Immature natural killer cell (primary cell): Measurements from ENCODE around the gene CPAMD8. TPM values are rescaled to one million over a fixed set of nuclear protein-coding genes. Genes with fewer than 3 reads are reported as not detected.

Experiments used
- DNase-seq, 3 donors: peaks; one replicate each; pipeline ENCODE4 v3.0.0; 2022; ENCODE audit warnings: mixed read lengths in 1 of 3
- H3K27ac Mint-ChIP-seq, 6 donors: one replicate each; pipeline ENCODE4 v1.8.0; 2020; ENCODE audit warnings: mixed read lengths in 6 of 6, mild to moderate bottlenecking in 5 of 6, inconsistent platforms in 4 of 6, moderate library complexity in 3 of 6
- H3K27me3 Mint-ChIP-seq, 3 donors: one replicate each; pipeline ENCODE4 v1.8.0; 2020 to 2021; ENCODE audit warnings: low read depth in 3 of 3, mild to moderate bottlenecking in 3 of 3, mixed read lengths in 3 of 3, moderate library complexity in 3 of 3, inconsistent platforms in 1 of 3
- H3K36me3 Mint-ChIP-seq, 3 donors: one replicate each; pipeline ENCODE4 v1.8.0; 2020; ENCODE audit warnings: mixed read lengths in 3 of 3, inconsistent platforms in 2 of 3, mild to moderate bottlenecking in 2 of 3
- H3K4me1 Mint-ChIP-seq, 2 donors: one replicate each; pipeline ENCODE4 v1.8.0; 2020; ENCODE audit warnings: inconsistent platforms in 2 of 2, mild to moderate bottlenecking in 2 of 2, mixed read lengths in 2 of 2, moderate library complexity in 1 of 2
- H3K4me3 Mint-ChIP-seq, 5 donors: one replicate each; pipeline ENCODE4 v1.8.0; 2020; ENCODE audit warnings: mild to moderate bottlenecking in 5 of 5, mixed read lengths in 5 of 5, inconsistent platforms in 3 of 5, moderate library complexity in 3 of 5
- H3K9me3 Mint-ChIP-seq, 6 donors: one replicate each; pipeline ENCODE4 v1.8.0; 2020; ENCODE audit warnings: mild to moderate bottlenecking in 6 of 6, mixed read lengths in 6 of 6, inconsistent platforms in 4 of 6, moderate library complexity in 3 of 6
- polyA plus RNA-seq, 3 donors: library from polyadenylated mRNA; unstranded; fragments of 300-500 nt; fragmentation: Illumina TruSeq; gene quantifications; one replicate each; pipeline ENCODE4 v1.2.3, GENCODE V29; 2021

Gene CPAMD8
- polyA plus RNA-seq, result 1 to 10 TPM; 1.3 to 2.1 (median 1.4) TPM

DNA sequence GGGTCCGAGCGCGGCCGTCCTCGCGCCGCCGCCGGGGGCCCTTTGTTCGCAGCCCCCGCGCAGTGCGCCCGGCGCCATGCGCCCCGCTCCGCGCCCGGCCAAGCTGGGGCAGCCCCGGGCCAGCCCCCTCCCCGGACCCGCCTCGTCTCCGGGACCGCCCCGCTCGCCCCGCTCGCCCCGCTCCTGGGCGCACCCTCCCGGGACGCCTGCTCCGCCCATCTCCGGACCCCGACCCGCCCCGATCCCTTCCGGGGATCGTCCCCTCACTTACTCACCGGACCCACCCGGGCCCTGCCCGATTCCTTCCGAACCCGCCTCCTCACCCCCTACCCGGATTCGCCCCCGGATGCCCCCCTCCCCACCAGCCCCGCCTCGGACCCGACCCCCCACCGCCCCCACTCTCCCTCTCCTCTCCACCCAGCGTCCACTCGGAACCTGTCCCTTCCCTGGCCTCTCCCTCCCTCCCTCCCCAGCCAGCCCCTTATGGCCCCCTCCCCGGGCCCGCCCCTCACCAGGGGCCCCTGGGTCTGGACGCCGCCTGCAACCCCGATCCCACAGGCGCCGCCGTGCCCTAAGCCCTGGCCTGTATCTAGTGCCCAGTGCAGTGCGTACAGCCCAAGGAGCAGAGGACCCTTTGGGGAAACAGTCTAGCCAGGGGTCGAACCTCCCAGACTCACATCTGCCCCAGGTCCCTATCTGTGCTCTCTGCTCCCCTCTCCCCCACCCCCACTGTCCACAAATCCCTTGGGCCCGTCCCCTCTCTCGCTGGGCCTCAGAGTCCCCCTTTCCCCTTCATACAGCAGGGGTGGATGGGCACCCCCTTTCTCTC, at the start of gene CPAMD8:
CPAMD8 (minus strand) TSS at position 105 of the 829 bp plus-strand sequence. CDS start 168 bp downstream, outside the sequence.
- Mint-ChIP-seq H3K36me3 (peaks cover 4 to 14% (median 7%) of the 10 kb centered on the region in 3 donors), H3K27me3 (peaks cover 13 to 31% (median 21%) of the 10 kb centered on the region in 3 donors), H3K9me3 (peaks cover 6 to 27% (median 15%) of the 10 kb centered on the region in 6 donors), H3K4me1 (peaks cover 9 to 10% of the 10 kb centered on the region in 2 donors), H3K27ac (no peak within 1 kb of the TSS), H3K4me3 (peak within 1 kb of the TSS; percentile 1 to 52 (median 39))
- DNase-seq, result no peak

DNA sequence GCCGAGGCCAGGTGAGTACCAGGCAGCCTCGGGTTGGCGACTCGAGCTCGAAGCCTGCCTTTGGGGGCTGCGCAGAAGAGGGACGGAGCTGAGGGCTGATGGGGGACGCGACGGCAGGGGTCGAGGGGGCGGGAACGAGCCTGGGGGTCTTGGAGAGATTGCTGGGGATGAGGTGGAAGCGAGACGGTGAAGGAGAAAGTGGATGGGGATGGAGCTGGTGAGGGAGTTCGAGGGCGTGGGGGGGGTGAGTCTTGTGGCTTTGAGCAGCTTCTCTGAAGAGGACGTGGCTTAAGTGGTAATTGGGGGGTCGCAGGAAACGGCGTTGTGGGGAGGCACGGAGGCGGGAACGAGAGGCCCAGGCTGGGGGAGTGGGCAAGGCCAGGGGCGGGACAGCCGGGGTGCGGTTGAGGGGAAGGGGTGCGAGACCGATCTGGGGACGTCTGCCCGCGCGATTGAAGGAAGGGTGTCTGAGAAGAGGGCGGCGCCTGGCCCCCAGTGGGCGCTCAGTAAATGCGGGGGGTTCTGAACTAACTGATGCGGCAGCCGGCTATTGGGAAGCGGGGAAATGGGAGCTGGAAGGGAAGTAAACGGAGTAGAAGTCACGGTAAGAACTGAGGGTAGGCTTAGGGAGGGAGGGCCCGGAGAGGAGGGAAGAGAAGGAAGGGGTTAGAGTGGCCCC, 49.4 kb upstream of the CPAMD8 start:
- peaks cover 61 to 68% of the 10 kb centered on the region in 2 donors for H3K4me1 Mint-ChIP-seq
- H3K27ac Mint-ChIP-seq, result peak overlapping the region; percentile 91 to 100 (median 98)
- H3K27me3 Mint-ChIP-seq, result peaks cover 5 to 24% (median 18%) of the 10 kb centered on the region in 3 donors
- H3K9me3 Mint-ChIP-seq, result no peaks in the 10 kb centered on the region
- peak; percentile 86 to 87 (median 87) for DNase-seq
- peaks cover 0 to 6% (median 3%) of the 10 kb centered on the region in 3 donors for H3K36me3 Mint-ChIP-seq
- peak overlapping the region; percentile 96 to 100 (median 99) for H3K4me3 Mint-ChIP-seq

DNA sequence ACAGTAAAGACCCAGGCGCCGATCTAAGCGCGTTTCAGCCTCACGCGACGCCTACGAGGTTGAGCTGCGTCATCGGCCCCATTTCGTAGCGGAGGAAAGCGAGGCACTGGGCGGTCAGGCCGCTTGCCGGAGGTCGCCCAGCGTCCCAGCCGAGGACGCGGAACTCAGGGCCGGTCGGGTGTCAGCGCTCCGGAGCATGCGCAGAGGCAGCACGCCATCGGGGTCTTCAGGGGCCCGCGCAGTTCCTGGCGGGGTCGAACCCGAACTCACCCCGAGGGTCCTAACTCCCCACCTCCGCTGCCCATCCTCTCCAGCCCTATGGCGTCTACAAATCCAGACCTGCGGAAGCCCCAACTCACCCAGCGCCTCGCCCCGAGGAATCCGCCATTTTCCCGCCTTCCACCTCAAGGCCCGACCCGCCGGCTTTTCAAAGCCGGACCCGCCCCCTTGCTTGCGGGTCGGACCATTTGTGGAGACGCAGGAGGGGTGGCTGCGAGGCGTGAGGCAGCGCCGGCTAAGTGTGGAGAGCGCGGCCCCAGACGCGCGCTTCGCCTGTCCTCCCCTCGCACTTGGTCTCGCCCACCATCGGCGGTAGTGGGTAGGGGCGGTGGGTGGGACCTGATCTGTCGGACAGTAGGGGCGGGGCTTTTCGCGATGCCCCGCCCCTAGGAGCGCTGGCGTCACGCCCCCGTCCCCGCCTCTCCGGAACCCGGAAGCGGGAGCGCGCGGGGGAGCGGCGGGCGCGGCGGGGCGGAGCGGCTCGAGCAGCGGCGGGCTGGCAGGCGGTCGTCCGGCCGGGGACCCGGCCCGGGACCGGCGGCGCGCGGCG, 48.6 kb upstream of the CPAMD8 start, which contains the start of the genes HAUS8 and MYO9B:
HAUS8 (minus strand) TSS at position 418 of the 829 bp plus-strand sequence; CDS start at position 388, 30 bp downstream.
MYO9B (plus strand) TSS at position 743 of the 829 bp plus-strand sequence. CDS start 25,941 bp downstream, outside the sequence.
- H3K27me3 Mint-ChIP-seq, result peaks cover 5 to 22% (median 18%) of the 10 kb centered on the region in 3 donors
- peak within 1 kb of the TSS; percentile 96 to 100 (median 99) for H3K27ac Mint-ChIP-seq
- no peaks in the 10 kb centered on the region for H3K9me3 Mint-ChIP-seq
- H3K4me1 Mint-ChIP-seq, result peaks cover 56 to 65% of the 10 kb centered on the region in 2 donors
- H3K36me3 Mint-ChIP-seq, result peaks cover 0 to 14% (median 4%) of the 10 kb centered on the region in 3 donors
- DNase-seq, result peak; percentile 100
- H3K4me3 Mint-ChIP-seq, result peak within 1 kb of the TSS; percentile 96 to 100 (median 99)

DNA sequence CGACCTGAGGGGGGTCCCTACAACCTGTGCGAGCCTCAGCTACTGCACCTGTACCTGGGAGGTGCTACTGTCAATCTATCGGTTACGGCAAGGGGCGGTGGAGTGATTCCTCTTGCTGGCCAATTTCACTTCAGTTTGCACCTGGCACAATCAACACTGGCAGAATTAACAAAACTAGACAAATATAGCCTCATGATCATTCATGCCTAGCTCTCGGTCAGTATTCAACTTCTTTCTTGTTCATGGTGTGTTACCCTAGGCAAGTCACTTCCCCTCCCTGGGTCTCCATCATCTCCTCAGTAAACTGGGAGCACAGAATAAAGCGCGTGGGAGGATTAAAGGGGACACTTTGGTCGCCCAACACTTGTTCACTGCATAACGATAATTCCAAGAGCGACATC, 48.0 kb upstream of the CPAMD8 start:
- Mint-ChIP-seq H3K27me3 (peaks cover 5 to 22% (median 18%) of the 10 kb centered on the region in 3 donors), H3K4me1 (peaks cover 50 to 58% of the 10 kb centered on the region in 2 donors), H3K36me3 (peaks cover 0 to 14% (median 4%) of the 10 kb centered on the region in 3 donors), H3K27ac (peak overlapping the region; percentile 96 to 99 (median 98)), H3K9me3 (no peaks in the 10 kb centered on the region), H3K4me3 (peak overlapping the region; percentile 89 to 99 (median 94))
- DNase-seq, result no peak

DNA sequence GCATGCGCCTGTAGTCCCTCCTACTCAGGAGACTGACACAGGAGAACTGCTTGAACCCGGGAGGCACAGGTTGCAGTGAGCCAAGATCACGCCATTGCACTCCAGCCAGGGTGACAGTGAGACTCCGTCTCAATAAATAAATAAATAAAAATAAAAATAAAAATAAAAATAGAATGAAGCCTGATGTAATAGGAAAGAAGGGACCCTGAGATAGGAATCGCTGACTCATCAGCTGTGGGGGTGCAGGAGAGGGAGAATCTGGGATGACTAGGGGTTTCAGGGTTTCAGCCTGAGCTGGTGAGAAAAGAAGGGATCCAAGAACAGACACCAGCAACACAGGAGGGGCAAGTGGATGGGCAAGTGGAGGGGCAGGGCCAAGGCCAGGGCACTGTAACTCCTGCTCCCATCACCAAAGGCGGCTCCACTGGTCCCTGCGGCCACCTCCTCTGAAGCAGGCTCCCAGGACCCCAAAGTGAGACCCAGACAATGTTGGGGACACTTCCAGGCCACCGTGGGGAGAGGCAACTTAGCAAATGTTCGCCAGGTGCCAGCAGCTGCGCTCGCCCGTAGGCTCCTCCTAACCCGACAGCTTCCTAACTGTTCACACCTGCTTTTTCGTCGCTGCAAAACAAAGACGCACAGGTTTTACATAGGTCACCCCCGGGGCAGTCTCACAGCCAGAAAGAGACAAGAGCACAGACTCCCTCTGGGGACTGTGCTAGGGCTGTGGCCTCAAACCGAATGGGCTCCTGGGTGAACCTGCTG, 47.4 kb upstream of the CPAMD8 start:
- Mint-ChIP-seq H3K27ac (peak overlapping the region; percentile 96 to 99 (median 98)), H3K36me3 (peaks cover 0 to 14% (median 5%) of the 10 kb centered on the region in 3 donors), H3K4me1 (peaks cover 45 to 53% of the 10 kb centered on the region in 2 donors), H3K27me3 (peaks cover 5 to 21% (median 18%) of the 10 kb centered on the region in 3 donors), H3K4me3 (peak overlapping the region; percentile 89 to 99 (median 94)), H3K9me3 (no peaks in the 10 kb centered on the region)
- no peak for DNase-seq

DNA sequence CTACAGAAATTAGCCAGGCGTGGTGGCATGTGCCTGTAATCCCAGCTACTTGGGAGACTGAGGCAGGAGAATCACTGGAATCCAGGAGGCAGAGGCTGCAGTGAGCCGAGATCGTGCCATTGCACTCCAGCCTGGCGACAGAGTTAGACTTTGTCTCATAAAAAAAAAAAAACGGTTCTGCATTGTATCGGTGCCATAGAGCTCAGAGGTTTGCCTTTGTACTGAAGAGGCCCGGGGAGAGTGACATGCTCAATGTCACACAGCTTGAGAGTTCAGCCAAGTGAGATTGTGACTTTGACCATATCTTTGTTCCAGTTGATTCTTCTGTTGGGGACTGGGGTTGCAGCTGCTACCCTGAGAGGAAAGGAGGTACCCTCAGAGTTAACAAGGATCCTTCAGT, 44.3 kb upstream of the CPAMD8 start:
- Mint-ChIP-seq H3K27me3 (peaks cover 1 to 15% (median 7%) of the 10 kb centered on the region in 3 donors), H3K4me3 (no peak overlapping the region), H3K27ac (no peak overlapping the region), H3K4me1 (peaks cover 22 to 35% of the 10 kb centered on the region in 2 donors), H3K36me3 (peaks cover 7 to 28% (median 16%) of the 10 kb centered on the region in 3 donors), H3K9me3 (no peaks in the 10 kb centered on the region)
- no peak for DNase-seq

DNA sequence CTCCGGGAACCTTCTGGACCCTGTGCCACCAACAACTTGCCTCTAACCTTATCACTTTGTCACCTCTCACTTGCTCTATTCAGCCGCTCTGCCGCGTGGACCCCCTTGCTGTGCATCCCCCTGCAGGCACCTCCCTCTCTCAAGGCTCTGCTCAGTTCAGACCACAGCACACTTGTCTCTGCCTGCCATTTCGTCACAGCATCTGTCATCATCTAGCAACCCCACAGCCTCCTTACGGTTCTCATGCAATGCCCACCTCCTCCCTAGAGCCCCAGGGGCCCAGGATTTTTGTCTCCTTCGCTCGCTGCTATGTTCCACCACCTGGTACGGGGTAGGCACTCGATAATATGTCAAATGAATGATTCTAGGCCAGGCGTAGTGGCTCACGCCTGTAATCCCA, 43.8 kb upstream of the CPAMD8 start:
- Mint-ChIP-seq H3K4me1 (peaks cover 26 to 36% of the 10 kb centered on the region in 2 donors), H3K27ac (peak overlapping the region in 1 of 6 donors; percentile 51), H3K27me3 (peaks cover 0 to 12% (median 4%) of the 10 kb centered on the region in 3 donors), H3K36me3 (peaks cover 7 to 28% (median 16%) of the 10 kb centered on the region in 3 donors), H3K4me3 (no peak overlapping the region), H3K9me3 (no peaks in the 10 kb centered on the region)
- no peak for DNase-seq

DNA sequence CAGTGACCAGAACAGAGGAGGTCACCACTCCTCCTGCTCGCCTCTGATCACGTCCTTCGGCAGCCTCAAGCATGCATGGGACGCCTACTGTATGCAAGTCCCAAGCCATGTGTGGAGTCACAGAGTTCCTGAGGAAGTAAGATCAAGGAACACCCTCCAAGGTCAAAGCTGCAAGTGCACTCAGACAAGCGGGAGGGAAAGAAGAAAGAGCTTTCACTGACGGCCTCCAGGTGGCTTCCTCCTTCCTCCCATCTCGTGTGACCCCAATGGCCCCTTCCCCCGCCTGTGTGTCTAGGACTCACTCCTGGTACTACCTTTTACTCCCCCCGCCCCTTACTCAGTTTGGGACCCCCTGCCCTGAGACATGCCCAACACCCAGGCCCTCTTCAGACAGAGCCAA, 42.6 kb upstream of the CPAMD8 start:
- Mint-ChIP-seq H3K27me3 (peaks cover 6 to 13% (median 6%) of the 10 kb centered on the region in 3 donors), H3K36me3 (peaks cover 7 to 31% (median 18%) of the 10 kb centered on the region in 3 donors), H3K4me1 (peaks cover 31 to 40% of the 10 kb centered on the region in 2 donors), H3K4me3 (no peak overlapping the region), H3K27ac (no peak overlapping the region), H3K9me3 (no peaks in the 10 kb centered on the region)
- DNase-seq, result no peak

DNA sequence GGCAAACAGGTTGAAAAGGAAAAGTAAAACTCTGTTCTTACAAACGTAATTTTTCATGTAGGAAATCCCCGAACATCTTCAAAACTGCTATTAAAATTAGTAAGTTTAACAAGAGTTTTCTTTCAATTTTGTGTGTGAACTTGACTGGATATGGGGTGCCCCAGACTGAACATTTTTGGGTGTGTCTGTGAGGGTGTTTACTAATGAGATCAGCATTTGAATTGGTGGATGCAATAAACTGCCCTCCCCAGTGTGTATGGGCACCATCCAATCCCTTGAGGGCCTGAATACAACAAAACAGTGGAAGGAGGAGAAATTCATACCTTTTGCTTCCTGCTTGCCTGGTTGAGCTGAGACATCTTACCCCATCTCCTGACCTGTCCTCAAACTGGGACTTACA, 36.8 kb upstream of the CPAMD8 start:
- H3K36me3 Mint-ChIP-seq, result peaks cover 29 to 47% (median 37%) of the 10 kb centered on the region in 3 donors
- no peak for DNase-seq
- H3K9me3 Mint-ChIP-seq, result peaks cover 0 to 3% (median 0%) of the 10 kb centered on the region in 6 donors
- peak overlapping the region in 1 of 6 donors; percentile 69 for H3K27ac Mint-ChIP-seq
- H3K27me3 Mint-ChIP-seq, result peaks cover 11 to 18% (median 13%) of the 10 kb centered on the region in 3 donors
- H3K4me3 Mint-ChIP-seq, result no peak overlapping the region
- peaks cover 23 to 35% of the 10 kb centered on the region in 2 donors for H3K4me1 Mint-ChIP-seq

DNA sequence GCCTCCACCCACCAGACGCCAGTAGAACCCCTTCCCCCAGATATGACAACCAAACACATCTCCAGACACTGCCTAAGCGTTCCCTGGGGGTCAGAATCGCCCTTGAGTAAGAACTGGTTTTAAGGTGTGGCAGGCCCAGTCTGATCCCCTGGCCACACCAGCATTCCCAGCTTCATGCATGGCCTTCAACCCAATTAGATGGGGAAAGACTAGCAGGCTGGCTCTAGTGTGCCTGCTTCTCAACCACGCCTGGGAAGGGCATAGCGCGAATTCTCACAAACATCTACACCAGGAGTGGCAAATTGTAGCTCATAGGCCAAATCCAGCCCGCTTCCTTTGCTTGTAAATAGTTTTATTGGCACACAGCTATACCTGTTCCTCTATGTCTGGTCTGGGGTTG, 35.1 kb upstream of the CPAMD8 start:
- DNase-seq, result no peak
- Mint-ChIP-seq H3K27ac (no peak overlapping the region), H3K4me1 (peaks cover 19 to 27% of the 10 kb centered on the region in 2 donors), H3K36me3 (peaks cover 26 to 51% (median 39%) of the 10 kb centered on the region in 3 donors), H3K9me3 (peaks cover 0 to 3% (median 0%) of the 10 kb centered on the region in 6 donors), H3K4me3 (no peak overlapping the region), H3K27me3 (peaks cover 11 to 15% (median 15%) of the 10 kb centered on the region in 3 donors)

DNA sequence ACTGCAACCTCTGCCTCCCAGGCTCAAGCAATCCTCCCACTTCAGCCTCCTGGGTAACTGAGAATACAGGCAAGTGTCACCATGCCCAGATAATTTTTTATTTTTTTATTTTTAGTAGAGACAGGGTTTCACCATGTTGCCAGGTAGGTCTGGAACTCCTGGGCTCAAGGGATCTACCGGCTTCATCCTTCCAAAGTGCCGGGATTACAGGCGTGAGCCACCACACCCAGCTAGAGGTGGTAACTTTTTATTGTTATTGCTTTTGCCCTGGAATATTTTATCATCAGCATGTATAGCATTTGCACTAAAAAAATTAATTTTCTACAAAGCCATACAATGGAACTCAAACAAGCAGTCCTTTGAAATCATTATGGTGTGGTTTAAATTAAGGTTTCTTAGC, 34.6 kb upstream of the CPAMD8 start:
- peaks cover 29 to 54% (median 39%) of the 10 kb centered on the region in 3 donors for H3K36me3 Mint-ChIP-seq
- H3K4me3 Mint-ChIP-seq, result no peak overlapping the region
- no peak overlapping the region for H3K27ac Mint-ChIP-seq

DNA sequence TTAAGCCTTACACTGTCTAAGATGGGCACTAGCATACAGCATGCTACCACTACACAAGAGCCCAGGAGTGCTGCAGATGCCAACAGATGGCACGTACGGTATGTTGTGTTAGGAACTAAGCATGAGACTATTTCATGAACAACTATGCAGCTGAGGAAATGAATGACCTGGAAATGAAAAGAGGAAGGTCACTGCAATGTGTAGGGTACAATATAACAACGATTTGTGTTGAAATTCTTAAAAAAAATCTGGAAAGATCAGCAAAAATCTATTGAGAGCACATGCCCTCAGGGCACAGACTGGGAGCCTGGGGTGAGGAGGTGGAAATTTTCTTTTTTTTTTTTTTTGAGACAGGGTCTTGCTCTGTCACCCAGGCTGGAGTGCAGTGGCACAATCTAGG, 34.2 kb upstream of the CPAMD8 start:
- Mint-ChIP-seq H3K4me3 (no peak overlapping the region), H3K36me3 (peaks cover 30 to 54% (median 39%) of the 10 kb centered on the region in 3 donors), H3K27me3 (peaks cover 11 to 15% (median 15%) of the 10 kb centered on the region in 3 donors), H3K9me3 (peaks cover 0 to 3% (median 0%) of the 10 kb centered on the region in 6 donors), H3K4me1 (peaks cover 19 to 21% of the 10 kb centered on the region in 2 donors), H3K27ac (no peak overlapping the region)
- DNase-seq, result no peak

More for the DNA sequence above, 34.6 kb upstream of the CPAMD8 start:
- Mint-ChIP-seq H3K27me3 (peaks cover 11 to 15% (median 15%) of the 10 kb centered on the region in 3 donors), H3K9me3 (peaks cover 0 to 3% (median 0%) of the 10 kb centered on the region in 6 donors), H3K4me1 (peaks cover 19 to 22% of the 10 kb centered on the region in 2 donors)
- DNase-seq, result no peak
